Choroid plexus epithelial cell (primary cell): ENCODE measurements around the gene RUNX3.

Experiments
- DNase-seq: peaks from one replicate; pipeline ENCODE4 v3.0.0-alpha.2; 2010; ENCODE audit warnings: low read depth
- H3K4me3 ChIP-seq: 2 replicates; pipeline ENCODE4 v1.5.1; 2011; ENCODE audit warnings: low read depth, mild to moderate bottlenecking, control low read depth, low read length, moderate library complexity
- TF ChIP-seq, protein P1 (sequence below): conservative IDR thresholded peaks from 2 replicates; pipeline ENCODE4 v1.5.1; 2011; ENCODE audit warnings: low read depth, mild to moderate bottlenecking, control low read depth, inconsistent platforms, low read length, moderate library complexity

Gene RUNX3

DNA sequence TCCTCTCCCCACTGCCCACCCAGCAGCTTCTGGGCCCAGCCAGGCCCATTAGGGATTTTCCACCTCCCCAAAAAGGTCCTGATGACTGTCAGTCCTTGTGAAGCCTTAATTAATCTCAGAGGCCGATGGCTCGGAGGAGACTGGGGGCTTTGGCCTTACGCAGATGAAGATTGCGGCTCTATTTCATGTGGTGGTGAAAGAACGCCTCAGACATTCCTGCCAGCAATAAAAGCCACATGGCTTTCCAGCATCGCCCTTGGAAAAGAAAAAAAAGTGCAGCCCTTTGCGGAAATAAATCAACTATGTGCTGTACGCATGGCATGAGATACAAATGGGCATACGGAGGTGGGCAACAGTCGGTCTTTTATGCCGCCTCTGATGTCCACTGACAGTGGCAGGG, 6.6 kb upstream of the RUNX3 start:
- no peak for DNase-seq

DNA sequence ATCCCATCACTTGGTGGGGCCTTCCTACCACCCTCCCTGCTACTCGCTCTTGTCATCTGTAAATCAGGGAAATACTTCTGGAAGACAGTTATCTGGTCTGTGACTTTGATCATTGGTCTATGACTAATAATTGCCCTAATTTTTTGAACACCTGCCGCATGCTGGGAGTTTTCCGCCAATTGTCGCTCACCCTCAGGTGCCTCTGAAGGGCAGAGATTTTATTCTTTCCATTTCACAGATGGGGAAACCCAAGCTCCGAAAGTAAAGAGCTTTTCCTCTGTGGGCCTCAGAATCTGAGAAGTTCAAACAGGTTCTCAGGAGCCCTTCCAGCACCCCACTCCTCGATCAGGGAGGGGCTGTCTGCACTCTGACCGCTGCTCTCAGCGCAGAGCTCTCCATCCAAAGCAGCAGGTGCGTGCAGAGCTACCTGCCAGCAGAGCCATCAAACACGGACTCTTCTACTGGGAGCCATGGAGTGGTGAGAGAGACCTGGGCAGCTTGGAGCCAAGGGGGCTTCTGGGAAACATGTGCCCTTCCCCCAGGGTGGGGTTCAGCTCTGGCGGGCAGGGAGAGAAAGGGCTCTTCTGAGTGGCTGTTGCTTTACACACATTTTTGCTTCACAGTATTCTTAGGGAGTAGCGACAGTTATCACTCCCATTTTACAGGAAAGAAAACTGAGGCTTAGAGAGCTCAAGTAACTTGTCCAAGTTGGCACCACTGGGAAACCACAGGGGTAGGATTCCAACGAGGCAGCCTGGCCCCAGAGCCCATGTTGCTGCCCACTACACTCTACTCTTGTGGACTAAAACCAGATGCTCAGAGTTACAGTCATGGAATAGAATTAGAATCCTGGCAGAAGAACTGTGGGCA, 5.8 kb upstream of the RUNX3 start:
- H3K4me3 ChIP-seq: no peak overlapping the region
- TF ChIP-seq, protein P1, sequence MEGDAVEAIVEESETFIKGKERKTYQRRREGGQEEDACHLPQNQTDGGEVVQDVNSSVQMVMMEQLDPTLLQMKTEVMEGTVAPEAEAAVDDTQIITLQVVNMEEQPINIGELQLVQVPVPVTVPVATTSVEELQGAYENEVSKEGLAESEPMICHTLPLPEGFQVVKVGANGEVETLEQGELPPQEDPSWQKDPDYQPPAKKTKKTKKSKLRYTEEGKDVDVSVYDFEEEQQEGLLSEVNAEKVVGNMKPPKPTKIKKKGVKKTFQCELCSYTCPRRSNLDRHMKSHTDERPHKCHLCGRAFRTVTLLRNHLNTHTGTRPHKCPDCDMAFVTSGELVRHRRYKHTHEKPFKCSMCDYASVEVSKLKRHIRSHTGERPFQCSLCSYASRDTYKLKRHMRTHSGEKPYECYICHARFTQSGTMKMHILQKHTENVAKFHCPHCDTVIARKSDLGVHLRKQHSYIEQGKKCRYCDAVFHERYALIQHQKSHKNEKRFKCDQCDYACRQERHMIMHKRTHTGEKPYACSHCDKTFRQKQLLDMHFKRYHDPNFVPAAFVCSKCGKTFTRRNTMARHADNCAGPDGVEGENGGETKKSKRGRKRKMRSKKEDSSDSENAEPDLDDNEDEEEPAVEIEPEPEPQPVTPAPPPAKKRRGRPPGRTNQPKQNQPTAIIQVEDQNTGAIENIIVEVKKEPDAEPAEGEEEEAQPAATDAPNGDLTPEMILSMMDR: no peak
- DNase-seq: no peak

More for the DNA sequence above, 6.6 kb upstream of the RUNX3 start:
- TF ChIP-seq, protein P1: no peak
- no peak overlapping the region for H3K4me3 ChIP-seq

DNA sequence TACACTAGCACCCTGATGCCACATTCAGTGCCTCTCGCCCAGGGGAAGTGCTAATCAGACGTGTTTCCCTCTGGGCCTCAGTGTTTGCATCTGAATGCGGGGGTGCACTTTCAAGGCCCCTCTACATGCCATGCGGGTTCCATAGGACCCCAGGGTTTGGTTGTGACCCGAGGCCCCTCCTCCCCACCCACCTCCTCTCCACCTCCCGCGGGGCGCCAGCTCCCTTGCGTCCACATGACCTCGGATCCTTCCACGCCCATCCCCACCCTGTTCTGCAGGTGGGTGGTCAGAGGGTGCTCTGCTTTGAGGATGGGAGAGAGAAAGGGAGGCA, 5.1 kb upstream of the RUNX3 start:
- no peak for DNase-seq
- TF ChIP-seq, protein P1: no peak
- no peak overlapping the region for H3K4me3 ChIP-seq

DNA sequence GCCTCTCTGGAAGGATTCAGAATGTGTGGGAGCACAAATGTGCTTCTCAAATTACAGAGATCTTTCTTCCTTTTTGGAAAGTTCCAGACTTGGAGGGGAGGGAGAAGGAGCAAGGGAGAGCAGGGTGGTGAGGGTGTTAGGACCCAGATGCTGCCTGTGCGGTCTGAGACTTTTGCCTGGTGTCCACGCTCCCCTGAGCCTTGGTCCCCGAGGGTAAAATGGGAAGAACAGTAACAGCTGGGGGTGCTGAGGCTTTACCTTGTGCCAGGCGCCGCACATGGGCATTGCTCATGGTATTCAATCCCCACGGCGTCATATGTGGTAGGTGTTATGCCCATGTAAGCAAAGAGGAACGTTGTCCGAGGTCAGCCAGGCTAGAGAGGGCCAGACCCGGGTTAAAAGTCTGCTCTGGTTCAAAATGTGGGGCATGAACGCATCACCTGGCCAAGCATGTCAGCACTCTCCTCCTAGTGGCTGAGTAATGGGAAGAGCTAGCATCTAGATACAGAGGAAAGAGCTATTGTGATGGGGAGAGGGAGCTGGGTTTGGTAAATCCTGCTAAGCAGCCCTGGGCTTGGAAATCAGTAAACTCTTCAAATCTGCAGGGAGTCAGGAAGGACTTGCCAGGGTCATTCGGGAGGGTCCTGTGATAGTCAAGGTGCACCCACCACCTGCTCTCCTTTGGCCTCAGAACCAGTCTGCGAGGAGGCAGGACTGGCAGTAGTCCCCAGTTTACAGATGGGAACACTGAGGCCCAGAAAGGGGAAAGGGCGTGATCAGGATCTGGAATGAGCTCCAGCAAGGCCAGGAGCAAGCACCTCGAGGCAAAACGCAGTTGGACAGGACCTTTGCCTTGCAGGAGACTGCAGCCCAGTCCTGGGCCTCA, 4.5 kb upstream of the RUNX3 start:
- no peak for DNase-seq
- H3K4me3 ChIP-seq: no peak overlapping the region
- TF ChIP-seq, protein P1: no peak

DNA sequence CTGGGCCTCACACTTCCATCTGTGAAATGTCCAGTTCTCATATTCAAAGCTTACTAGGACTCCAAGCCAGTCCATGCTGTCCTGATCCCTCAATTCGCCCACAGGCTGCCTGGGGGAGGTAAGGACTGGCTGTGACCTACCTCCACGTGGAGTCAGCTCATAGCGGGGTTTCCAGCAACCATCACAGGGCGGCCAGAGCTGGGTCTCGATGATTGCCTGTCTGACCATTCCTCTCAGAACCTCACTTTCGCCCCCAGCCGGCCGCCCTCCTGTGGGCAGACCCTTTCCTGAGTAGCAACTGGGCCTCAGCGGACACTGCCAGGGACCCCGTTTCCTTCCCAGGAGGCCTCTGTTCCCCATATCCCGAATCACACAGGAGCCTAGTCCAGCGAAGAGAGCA, 3.4 kb upstream of the RUNX3 start:
- no peak for DNase-seq
- TF ChIP-seq, protein P1: no peak
- no peak overlapping the region for H3K4me3 ChIP-seq

DNA sequence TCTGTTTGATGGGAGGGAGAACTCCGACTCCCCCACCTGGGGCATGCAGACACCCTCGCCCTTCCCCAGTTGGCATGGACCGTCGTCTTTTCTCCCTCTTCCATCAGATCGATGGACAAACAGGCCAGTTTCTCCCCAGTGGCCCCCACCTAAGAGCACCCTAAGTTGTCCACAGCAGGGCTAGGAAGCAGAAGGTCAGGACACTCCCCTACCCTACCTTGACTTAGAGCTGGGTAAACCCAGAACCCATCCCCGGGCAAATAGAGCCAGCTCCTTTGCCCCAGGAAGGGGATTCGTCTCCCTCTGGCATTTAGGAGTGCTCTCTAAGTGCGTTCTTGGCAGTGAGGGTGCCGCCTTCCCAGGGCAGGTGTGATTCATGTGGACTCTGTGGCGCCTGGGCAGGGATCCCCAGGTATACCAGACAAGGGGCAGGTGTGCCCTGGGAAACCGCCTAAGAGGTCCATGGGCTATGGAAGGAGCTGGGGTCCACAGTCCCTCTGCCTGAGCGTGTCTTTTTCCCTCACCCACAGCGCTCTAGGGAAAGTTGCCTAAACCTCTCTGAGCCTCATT, 2.7 kb upstream of the RUNX3 start:
- TF ChIP-seq, protein P1: no peak

More for the DNA sequence above, 2.7 kb upstream of the RUNX3 start:
- DNase-seq: no peak
- H3K4me3 ChIP-seq: no peak overlapping the region
